Measurements from ENCODE around the gene PPP1R3G.

PPP1R3G gene

DNA sequence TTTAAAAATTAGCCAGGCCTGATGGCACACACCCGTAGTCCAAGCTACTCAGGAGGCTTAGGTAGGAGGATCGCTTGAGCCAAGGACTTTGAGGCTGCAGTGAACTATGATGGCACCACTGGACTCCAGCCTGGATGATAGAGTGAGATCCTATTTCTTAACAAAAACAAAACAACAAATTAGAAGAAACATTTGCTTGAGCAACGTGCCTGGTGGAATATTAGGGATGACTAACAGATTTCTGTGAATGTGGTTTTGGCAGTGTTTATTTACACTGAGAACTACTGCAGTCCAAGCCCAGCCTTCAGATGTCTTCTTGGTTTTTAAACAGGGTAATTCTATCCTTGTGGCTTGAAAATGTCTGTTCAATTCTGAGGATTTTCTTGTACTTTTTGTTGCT is 9.2 kb downstream of the PPP1R3G start:
- DNase-seq (ENCODE audit: low spot score) = no peak

DNA sequence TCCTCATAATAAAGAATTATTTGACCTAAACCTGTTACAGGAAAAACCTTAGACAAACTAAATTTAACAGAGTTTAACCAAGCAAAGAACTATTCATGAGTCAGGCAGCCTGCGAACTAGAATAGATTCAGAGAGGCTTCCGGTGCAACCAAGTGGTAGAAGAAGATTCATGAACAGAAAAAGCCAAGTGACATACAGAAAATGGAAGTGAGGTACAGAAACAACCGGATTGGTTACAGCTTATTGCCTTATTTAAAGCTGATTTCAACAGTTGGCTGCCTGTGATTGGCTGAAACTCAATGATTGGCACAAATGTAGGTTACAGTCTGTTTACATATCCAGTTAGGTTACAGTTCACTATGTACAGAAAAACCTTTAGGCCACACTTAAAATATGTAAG is 10.1 kb downstream of the PPP1R3G start:
- no peak for DNase-seq (ENCODE audit: low spot score)

DNA sequence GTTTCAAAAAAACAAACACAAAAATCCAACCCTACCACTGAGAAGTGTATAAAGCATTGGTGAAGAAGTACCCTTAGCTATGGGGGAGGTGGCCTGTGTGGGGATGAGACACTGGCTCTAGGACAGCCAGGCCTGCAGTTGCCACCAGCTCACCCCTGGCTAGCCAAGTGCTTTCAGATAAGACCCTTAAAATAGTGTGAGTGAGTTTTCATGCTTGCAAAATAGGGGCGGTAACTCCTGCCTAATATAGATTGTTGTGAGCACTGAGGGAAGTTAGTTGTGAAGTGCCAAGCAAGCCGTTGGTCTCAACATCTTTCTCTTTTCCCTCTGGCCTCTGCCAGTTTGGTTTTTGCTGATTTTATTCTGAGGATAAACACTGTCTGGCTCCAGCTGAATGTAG is 11.3 kb downstream of the PPP1R3G start:
- DNase-seq (ENCODE audit: low spot score) = no peak

DNA sequence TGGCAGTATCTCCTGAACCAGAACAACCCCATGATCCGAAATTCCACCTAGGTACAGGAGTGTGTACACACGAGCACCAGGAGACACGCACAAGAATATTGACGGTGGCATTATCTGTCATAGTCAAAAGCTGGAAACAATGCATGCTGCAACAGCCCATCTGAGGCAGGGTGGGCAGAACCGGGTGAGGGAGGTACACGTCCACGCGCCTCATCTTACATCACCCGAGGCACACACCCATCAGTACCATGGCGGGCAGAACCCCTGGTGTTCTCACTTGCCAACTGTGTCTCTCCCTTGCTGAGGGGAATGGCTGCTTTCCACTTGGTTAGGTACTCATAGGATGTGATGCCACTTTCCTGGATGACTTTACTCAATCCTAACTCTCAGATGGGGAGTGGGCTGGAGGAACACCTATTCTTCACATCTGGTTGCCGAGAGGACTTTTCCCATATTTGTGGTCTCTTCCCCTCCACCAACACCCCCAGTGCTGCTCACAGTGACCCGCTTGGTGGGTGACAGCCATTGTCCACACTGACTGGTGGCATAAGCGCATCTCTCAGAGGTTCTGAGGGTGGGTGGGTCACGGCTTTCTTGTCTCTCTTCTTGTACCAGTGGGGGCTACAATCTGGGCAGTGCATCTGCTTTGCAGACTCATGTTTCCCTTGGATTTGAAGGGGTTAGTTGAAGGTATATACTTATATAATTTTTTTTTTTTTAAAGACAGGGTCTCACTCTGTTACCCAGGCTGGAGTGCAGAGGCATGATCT is 13.5 kb downstream of the PPP1R3G start:
- no peak for DNase-seq (ENCODE audit: low spot score)

DNA sequence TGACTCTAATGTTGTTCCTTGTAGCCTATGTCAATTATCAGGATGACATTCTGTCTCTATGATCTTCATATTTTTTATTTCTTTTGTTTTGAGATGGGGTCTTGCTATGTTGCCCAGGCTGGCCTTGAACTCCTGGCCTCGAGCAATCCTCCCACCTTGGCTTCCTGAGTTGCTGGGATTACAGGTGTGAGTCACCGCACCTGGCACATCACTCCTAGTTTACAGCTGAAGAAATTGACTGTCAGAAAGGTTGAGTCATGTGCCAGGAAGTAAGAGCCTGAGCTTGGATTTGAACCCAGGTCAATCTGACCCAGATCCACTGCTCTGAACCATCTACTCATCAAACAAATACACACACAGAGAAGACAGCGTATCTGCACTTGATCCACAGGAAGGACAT is 14.4 kb downstream of the PPP1R3G start:
- DNase-seq (ENCODE audit: low spot score) = no peak

DNA sequence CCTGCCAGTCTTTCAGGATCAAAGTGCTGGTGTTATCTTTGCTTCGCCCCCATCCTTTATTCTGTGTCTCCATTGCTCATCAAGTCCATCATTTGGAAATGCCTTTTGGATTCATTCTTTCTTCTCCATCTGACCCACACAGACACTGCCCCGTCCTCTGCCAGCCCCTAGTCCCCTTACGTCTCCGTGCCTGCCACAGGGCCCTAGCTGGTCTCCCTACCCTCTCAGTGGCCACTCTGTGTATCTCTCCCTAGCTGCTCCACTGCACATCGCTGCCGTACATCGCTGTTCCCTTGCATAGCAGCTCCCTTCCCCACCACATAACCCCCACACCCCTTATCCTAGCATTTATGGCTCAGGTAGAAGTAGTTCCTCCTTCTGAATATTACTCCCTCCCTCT is 15.7 kb downstream of the PPP1R3G start:
- DNase-seq (ENCODE audit: low spot score) = no peak

DNA sequence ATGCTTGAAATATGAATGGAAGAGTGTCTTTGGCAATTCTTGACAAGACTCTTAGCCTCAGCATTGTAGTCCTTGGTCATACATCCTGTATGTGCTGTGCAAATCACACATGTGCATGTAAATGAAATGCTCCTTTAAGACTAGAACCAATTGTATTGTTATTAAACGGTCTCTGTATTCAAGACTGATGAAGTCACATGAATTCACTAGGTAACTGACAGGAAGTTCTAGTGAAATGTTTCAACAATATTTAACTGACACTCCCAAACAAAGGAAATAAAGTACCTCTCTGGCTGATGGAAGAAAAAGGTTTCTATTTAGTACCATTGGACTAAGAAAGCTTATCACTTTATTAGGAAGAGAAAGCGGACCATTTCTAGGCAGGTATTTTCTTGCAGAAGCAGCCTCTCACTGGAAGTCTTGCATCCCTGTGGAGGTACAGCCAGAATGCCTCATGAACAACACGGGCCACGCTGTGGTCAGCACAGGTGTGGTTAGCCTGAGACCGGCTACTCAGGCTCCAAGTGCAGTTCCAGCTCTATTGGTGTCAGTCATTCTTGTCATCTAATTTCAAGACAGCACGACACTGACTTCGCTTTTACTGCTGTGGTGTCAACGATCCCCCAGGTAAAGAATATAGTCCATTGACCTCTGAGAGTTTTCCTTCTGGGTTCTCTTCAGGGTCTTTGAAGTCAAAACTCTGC is 17.3 kb downstream of the PPP1R3G start:
- DNase-seq (ENCODE audit: low spot score) = no peak

DNA sequence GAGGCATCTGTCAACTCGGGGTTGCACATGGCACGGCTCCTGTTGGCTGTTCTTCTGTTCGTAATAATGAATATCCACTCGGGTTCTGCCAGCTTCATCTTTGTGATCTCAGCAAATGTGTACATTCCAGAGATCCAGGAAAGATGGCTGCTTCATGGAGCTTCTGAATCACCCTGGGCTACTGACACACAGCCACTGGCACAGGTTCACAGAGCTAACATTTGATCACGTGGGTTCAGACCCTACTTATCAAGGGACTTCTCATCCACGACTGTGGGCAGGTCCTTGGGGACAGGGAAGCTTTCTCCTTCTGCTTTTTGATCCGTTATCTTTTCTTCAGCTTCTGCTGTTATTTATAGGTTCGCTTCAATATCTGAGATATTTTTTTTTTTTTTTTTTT is 18.1 kb downstream of the PPP1R3G start:
- no peak for DNase-seq (ENCODE audit: low spot score)

DNA sequence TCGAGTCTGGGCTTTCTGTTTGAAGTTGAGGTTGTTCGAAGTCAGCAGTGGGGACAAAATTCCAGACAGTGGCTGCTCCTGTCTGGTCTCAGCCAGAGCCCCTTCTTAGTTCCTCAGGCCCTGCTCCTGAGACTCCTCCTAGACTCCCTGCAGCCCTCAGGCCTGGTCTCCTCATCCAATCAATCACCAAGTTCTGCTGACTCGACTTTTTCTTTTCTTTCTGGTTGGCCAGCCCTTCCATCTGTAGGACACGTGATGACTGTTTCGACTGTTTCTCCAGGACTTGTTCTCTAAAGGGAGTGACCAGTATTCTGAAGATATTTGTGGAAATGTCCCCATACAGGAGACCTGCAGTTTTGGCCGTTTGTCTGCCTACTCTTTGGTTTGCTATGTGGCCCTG is 19.5 kb downstream of the PPP1R3G start:
- DNase-seq (ENCODE audit: low spot score) = no peak

DNA sequence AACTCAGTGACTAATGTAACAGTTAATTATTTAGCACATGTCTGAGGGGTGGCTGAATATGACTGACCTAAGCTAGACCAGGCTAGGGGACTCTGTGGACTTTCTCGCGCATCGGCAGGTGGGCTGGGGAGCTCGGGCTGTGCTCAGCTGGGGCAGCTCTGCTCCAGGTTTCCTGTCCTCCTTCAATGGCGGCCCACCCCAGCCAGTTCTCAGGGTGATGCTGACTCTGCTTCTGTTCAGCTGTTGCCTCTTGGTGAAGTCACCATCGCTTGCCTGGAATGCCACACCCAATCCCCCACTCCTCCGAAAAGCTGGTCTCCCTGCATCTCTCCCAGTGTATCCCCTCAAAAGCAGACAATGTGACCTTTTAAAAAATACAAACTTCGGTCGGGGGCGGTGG is 20.0 kb downstream of the PPP1R3G start:
- no peak for DNase-seq (ENCODE audit: low spot score)

DNA sequence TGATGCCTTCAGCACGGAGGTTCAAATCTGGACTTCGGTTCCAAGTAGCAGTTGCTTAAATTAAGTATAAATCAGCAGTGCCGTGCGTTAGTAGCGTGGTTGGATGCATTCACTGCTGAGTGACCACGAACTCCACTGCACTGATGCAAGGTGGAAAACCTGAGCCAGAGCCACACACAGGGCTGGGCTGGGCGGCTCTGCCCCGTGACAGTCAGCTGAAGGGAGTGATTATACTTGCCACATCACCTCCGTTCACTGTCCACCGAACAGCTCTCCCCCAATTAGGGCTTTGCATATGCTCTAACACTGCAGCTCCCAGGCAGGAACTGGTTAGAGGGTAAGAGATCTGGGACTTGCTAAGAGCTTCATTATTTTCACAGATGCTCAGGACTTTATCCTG is 22.2 kb downstream of the PPP1R3G start:
- no peak for DNase-seq (ENCODE audit: low spot score)

DNA sequence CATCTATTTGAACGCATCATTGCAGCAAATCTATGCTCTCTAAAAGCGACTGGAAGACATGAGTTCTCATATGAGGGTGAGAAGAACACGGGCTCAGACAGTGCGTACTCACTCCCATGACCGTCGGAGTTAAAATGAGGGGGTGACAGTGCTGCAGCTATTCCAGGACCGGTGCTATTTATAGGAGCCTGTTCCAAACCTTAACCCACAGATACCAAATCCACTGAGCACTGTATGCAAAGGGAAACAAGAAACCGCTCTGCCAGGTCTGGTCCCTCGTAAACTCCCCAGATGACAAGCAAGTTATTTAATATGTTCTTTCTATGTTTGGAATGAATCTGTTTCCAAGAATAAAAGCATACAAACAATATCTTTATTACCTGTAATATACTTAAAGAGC is 22.9 kb downstream of the PPP1R3G start:
- DNase-seq (ENCODE audit: low spot score) = no peak

DNA sequence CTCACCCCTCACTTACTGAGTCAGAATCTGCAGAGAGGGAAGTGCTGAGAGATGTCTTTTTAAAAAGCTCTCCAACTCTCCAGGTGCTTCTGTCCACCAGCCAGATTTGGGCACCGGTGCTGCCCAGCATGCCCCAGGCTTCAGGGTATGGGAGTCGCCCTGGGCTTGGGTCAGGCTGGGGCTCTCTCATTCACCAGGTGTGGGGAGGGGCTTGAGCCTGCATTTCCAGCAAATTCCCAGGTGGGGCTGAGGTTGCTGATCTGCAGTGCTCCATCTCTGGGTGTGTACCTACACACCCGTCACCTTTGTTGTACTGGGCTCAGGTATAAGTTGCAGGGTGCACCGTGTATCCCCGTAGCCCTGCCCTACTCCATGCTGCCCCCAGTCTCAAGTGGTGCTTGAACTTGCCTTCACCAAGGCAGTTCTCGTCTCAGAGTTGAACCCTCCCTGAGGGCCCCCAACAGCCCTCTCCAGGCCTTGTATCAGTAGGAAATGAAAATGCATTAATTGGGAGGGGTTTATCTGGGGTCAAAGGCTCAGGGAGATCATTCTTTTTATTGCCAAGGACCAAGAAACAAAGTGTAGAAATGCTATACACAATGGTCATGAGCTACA is 23.5 kb downstream of the PPP1R3G start:
- DNase-seq (ENCODE audit: low spot score) = no peak

DNA sequence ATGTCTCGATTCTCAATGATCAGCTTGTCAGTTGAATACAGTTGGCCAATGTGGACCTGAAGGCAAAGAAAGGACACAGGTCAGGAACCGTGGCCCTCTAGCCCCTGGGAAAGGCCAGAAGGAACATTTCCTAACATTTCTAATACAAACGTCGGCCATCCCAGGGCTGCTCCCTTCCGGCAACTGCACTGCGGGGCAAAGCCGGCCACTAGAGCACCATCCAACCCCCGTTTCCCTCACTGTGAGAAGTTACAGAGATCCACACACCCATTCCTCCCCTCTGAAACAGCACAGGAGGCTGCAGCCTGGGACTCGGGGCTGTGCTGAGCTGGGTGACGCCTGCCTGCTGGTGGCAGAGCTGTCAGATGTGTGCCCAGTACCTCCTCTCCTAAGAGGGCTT is 24.3 kb downstream of the PPP1R3G start:
- no peak for DNase-seq (ENCODE audit: low spot score)

DNA sequence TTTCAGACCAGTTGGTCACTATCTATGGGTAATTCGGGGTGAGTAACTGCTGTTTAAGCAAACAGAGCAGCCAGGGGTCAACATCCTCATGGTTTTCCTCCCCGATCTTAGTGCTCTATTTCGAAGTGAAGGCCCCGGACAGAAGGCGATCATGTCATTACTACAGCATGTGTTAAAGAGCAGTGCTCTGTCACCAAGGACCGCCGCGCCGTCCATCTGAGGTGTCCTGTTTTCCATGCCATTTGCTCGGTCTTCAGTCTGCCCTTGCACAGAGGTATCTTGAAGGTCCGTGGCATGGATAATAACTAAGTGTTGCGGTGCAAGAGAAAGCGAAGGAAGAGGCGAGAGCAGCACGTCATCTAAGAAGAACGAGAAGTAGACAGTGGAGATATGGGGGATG is 25.1 kb downstream of the PPP1R3G start:
- no peak for DNase-seq (ENCODE audit: low spot score)

DNA sequence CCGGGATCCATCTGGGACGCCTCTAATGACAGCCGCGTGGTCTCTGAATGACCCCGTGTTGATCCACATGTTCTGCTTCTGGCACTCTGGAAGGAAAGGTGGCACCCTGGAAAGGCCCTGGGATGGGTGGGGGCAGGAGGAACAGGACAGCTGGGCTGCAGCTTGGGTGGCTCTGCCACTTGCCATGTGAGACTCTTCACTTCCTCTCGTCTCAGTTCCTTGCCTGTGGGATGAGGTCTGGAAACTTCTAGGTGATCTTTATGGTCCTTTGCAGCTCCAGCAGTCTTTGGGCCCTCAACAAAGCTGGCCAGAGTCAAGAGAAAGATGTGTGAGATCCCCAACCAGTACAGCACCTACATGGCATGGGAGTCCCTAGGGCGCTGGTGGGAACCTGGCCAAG is 26.5 kb downstream of the PPP1R3G start:
- no peak for DNase-seq (ENCODE audit: low spot score)

DNA sequence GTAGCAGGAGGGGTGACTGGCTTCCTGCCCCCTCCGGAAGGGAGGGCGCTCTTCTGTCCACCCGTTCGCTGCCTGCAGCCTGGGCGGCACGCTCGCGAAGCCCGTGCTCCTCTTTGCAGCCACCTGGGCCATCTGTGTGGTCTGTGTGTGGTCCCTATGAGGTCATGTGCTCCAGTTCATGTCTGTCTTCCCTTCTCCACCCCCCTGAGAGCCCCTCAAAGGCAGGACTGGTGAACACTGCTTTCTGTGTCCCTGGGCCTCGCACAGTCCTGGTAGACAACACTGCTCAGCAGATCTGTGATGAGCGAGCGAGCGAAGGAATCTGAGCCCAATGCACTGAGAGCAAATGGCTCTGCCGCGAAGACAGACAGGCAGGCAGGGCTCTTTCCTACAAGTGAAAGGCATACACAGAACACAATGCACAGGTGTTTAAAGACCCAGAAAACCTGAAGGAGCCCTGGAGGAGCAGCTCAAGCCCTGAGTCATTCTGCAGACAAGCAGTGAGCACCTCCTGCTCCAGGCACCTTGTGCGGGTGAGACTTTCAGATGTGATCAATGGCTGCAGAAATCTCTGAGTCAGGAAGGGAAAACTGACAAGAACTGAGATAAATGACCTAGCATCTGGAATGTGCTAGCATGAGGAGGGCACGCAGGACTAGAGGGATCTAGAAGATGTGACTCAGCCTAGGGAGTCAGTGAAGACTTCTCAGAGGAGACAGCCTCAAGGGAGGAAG is 27.1 kb downstream of the PPP1R3G start:
- no peak for DNase-seq (ENCODE audit: low spot score)

DNA sequence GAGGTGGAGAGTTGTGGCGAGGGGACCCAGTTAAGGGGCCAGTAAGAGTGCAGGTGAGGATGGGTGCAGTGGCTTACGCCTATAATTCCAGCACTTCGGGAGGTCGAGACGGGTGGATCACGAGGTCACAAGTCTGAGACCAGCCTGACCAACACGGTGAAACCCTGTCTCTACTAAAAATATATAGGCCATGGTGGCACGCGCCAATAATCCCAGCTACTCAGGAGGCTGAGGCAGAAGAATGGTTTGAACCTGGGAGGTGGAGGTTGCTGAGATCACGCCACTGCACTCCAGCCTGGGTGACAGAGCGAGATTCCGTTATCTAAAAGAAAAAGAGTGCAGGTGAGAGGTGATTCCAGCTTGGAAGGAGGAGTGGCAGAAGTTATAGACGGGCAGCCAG is 28.0 kb downstream of the PPP1R3G start:
- DNase-seq (ENCODE audit: low spot score) = no peak

DNA sequence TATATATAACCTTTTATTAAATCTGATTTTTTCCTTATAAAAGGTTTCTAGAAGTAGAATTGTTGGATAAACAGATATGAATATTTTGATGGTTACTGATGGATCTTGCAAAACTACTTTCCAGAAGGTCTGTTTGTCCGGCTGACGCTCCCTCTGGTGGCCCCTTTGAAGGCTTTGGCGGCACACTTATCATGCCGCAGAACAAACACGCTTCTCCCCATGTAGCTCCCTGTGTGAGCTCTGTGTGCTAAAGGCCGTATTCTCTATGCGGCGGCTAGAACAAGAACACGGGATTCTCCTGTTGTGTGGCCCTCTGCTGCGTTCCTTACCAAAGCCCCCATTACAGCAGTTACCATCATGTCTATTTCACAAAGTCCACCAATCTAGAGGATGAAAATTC is 30.0 kb downstream of the PPP1R3G start:
- DNase-seq (ENCODE audit: low spot score) = no peak

DNA sequence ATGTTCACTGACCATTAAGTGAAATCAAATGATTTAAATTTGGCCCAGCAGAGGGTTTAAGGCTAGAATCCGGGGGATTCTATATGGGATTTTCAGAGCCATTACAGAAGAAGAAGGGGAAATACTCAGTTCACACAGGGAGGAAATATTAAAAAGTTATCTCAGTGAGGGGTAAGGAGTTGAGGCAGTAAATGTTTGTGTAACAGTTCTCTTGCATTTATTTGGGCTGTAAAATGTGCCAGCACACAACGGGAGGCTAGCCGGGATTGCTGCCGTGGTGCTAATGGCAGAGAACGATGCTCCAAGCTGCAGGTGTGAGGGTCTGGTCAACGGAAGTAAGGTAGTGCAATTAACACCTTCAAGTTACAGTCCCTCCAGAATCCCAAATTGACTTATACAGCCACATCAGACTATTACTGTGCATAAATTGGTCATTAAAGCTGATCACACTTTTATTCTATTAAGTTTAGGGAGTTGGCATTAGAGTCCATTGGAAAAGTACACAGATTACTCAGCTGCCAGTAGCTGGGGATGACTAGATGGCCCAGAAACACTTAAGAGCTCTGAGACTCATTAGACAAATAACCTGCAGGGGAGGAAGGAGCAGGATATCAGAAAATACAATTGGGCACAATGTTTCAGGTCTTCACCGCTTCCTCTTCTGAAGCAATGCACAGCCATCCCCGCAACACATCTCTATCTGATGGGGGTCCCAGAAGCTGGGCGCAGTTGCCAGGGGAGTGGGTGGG is 31.3 kb downstream of the PPP1R3G start:
- DNase-seq (ENCODE audit: low spot score) = no peak

DNA sequence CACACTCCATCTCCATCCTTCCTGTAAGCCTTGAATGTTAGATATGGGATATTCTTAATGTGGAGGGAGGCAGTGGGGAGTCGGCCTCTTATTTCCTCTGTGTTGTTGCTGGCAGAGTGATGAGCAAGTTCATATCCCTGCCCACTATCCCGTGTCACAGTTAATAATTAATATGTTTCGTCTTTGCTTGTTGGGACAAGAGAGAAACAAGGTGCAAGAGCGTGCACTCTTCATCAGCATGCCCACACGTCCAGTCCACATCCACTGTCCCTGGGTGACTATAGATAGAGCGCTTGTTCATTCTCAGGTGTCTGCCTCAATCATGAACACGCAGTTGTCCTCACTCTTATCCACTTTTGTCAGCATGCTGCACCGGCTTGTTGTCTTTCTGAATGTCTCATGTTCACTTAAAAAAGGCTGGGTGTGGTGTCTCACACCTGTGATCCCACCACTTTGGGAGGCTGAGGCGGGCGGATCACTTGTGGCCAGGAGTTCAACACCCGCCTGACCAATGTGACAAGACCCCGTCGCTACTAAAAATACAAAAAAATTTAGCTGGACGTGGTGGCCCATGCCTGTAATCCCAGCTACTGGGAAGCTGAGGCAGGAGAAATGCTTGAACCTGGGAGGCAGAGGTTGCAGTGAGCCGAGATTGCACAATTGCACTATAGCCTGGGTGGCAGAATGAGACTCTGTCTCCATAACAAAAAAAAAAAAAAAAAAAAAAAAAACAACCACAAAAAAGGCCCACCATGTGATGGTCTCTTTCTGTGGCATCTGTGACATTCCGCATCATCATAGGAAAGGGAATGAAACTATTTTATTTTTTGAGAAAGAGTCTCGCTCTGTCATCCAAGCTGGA is 34.2 kb downstream of the PPP1R3G start:
- no peak for DNase-seq (ENCODE audit: low spot score)

Measured in COLO829 (cell line).